HG03457 (cell line): ENCODE measurements around the gene TIPIN.
"Not testable (repeated sequence)": the region's sequence is repeated elsewhere in the genome, so short reads cannot be mapped to it uniquely, and the experiment has no call there.

Experiments
- ATAC-seq: cut with Tn5 transposase; IDR thresholded peaks from one replicate; pipeline ENCODE4 v1.9.1; 2021; ENCODE audit warnings: moderate number of reproducible peaks; ENCODE audit not compliant: unreplicated experiment

The TIPIN gene

GRCh38 chr15:66304425-66304824, 52.1 kb downstream of the TIPIN start:
- ATAC-seq: not testable (repeated sequence)

DNA sequence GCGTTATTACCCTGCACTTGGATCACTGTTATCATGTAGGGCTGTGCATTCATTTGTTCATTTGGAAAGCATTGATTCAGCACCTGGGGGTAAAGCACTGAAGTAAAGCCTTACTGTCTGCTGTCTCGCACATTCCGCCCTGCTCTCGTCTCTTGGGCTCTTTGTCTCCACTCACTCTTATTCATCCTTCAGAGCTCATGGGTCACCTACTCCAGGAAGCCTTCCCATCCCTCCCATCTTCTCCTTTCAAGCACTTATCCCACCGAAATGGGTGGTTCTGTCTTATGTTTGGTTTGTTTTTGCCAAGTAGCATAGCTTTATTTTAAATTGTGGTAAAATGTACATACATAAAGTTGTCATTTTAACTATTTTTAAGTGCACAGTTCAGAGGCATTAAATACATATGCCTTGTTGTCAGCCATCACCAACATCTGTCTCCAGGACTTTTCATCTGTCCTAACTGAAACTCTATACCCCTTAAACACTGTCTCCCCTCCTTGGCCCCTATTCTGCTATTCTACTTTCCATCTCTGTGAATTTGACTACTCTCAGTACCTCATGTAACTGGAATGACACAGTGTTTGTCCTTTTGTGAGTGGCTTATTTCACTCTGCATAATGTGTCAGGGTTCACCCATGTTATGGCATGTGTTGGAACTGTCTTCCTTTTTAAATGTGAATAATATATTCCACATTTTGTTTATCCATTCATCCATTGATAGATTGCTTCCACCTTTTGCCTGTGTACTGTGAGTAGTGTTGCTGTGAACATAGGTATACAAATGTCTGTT, 53.8 kb downstream of the TIPIN start:
- no peak for ATAC-seq

- no peak for ATAC-seq
Measured at GRCh38 chr15:66298803-66299251, 57.7 kb downstream of the TIPIN start.

DNA sequence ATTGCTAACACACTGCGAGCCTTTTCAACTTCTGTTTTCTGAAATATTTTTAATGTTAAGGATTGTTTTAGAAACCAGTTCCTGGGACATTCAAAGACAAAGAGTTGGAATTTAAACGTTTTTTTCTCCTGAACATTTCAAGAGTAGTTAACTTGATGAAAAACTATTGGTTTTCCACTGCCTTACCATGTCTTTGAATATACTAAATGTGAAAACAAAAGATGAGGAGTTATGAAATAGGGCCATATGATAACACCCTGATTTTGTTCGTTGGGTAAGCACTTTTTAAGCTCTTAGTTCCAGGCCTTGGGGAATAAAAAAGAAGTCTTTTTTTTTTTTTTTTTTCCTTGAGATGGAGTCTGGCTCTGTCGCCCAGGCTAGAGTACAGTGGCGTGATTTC, 60.3 kb downstream of the TIPIN start:
- no peak for ATAC-seq

DNA sequence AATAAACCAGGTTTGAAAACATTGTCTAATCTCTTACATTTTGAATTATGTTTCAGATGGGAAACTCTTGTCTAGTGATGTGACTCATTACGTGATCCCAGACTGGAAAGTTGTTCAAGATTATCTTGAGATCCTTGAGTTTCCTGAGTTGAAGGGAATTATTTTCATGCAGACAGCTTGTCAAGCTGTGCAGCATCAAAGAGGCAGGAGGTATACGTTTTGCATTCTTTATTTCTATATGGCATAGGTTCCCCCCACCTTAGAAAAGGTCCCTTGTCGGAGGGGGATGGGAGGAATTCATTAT, 61.6 kb downstream of the TIPIN start:
- ATAC-seq: no peak

GRCh38 chr15:66294157-66294931, 62.1 kb downstream of the TIPIN start:
- ATAC-seq: no peak

- ATAC-seq: peak; percentile 48
Measured at GRCh38 chr15:66293419-66294156, 62.9 kb downstream of the TIPIN start, which contains the start of gene DIS3L. DIS3L (plus strand) TSS chr15:66293568; CDS start chr15:66293597, 29 bp downstream.

DNA sequence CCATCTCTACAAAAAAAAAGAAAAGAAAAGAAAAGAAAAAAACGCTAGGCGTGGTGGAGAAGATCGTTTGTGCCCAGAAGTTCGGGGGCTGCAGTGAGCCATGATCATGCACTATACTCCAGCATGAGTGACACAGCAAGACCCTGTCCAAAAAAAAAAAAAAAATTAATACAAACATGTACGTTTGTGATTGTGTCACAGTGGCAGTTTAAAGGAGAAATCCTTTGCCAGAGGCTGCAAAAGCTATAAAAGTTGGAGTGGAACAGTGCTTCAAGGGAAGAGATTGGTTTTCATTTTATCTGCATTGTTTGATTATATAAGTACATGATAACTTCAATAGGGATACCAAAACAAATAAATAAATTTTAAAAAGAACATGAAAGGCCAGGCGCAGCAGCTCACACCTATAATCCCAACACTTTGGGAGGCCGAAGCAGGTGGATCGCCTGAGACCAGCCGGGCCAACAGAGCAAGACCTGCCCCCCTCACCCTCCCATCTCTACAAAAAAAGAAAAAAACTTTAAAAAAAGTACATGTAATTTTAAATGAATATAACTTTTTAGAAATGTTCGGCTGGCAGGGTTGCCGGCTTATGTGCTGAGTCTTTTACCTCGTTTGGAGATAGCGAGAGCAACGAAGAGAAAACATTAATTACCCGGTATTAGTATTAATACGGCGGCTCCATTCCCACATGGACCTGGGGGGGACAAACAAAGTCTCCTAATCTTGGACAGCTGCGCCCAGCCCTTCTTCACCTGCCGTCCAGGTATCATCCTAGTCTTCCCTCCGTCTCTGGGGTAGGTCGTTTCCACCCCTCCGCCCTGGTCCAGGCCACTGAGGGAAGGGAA, 63.7 kb downstream of the TIPIN start:
- ATAC-seq: no peak

DNA sequence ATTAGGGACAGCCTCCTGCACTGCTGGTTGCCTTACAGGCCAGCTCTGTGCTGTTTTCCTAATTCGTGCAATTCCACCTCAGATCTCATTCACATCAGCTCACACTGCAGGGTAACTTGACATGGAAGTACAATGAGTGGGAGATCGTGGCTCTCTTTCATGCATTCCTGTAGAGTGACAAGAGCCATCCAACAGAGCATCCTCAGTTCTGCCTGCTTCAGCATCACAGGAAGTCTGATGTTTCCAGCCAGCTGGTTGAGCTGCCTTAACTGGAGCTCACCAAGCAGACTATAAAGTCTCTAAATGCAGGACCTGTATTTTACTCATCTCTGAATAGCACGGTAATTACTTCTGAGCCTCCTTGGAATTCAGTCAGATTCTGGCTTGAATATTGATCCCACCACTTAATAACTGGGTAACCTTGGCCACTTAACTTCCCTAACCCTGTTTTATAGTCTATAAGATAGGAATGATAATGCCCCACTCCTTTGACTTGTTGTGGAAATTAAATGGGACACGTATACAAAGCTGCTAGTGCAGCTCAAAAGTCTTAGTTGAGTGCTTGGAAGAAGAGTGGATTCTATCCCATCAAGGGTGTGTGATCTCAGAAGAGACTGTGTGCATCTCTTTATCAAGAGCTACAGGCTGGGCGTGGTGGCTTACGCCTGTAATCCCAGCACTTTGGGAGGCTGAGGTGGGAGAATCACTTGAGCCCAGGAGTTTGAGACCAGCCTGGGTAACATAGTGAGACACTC, 64.5 kb downstream of the TIPIN start:
- ATAC-seq: no peak

DNA sequence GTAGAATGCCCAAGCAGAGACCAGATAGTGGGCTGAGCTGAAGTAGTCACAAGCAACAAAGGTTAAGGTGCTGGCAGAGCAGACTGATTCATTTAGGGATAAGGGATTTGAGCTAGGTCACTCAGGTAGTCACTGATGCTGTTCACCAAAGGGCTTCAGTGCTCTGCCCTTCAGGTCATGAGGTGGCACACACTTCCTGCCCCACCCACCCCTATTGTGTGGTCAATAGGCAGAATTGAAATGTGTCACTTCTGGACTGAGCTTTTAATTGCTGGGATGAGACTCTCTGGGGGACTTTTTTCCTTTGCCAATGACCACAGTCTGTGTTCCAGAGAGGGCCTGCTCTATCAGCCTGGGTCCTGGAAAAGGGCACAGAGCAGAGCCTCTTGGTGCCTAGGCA, 66.0 kb downstream of the TIPIN start:
- ATAC-seq: no peak

DNA sequence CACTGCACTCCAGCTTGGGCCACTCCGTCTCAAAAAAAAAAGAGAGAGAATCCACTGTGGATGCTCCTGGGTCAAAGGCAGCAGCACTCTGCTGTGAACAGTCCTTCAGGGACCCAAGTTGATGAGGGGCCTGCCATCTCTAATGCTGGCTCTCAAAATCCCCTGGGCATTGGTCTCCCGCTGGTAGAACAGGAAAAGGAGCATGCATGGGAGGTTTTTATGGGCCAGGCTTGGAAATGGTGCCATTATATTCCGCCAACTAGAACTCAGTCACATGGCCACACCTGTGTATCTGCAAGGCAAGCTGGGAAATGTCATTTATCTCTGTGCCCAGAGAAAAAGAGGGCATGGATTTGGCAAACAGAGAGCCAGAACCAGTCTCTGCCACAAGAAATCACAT, 66.5 kb downstream of the TIPIN start:
- no peak for ATAC-seq

DNA sequence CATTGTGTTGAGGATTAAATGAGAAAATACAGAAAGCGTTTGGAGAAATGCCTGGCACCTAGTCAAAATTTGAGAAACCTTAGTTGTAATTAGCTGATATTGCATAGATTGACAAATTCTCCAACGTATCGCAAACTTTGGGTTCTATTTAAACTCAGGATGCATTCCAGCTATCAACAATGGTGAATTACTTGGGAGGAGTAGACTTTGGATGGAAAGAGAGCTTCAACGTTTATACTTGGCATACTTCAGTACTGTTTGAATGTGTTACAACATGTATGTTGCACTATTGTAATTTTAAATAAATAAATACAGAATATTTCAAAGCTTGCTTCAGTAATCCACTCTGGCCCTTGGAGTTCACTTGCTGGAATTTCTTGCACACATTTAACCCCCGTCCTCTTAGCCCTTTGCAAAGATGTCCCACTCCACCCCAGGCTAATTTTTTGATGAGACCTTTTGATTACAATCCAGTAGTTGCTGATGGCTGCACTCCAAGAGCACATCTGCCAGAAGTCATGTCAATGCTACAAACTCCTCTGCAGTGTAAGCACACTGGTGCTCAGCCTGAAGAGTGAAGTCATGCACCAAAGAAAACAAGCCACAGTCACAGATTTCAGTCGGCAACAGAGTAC, 67.8 kb downstream of the TIPIN start:
- no peak for ATAC-seq

DNA sequence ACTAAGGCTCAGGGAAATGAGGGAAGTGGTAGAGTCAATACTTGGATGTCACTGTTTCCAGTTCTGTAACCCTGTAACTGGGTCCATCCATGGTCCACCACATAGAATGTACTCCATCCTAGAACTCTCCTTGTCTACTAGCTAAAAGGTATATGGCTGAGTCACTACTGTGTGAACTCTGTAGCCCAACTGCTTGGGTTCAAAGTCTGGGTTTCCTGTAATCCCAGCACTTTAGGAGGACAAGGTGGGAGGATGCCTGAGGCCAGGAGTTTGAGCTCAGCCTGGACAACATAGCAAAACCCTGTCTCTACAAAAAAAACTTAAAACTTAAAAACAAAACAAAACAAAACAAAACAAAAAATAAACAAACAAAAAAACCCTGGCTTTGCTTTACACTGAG, 68.4 kb downstream of the TIPIN start:
- no peak for ATAC-seq

DNA sequence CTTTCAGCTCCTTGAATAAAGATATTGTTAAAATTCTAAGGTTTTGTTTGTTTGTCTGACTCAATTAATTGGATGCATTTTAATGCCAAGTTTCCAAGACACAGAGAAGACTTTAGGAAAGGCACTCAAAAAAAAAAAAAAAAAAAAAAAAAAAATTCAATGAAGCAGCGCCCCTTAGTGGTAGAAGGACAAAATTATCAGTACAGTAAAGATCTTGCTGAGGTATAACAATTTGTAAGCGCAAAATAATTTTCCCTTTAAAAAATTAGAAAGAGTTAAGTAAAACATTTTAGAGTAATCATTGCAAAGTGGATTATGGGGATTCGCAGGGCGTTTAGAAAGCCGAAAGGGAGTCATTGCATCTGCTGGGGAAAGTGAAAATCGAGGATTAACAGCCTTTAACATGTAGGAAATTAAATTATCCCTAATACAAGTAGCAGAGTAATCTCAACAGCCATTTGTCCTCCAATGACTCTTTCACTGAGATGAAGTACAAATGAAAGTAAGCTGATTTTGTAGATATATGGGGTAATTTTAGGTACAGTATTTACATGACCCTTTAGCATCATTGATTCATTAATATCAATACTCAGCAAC, 68.9 kb downstream of the TIPIN start:
- ATAC-seq: no peak
